Tibial nerve (tissue), 4 donors: ENCODE results near the gene TMEM132C.

Experiments
- EP300 ChIP-seq, 2 donors: sonication (generic); formaldehyde crosslinking; IDR thresholded peaks; one replicate each; pipeline ENCODE4 v1.6.1; 2017; ENCODE audit warnings: antibody characterized with exemption in 2 of 2, mild to moderate bottlenecking in 1 of 2
- POLR2A ChIP-seq, 2 donors: fragments of 450-650 bp; IDR thresholded peaks; one replicate each; pipeline ENCODE4 v1.6.1; 2017; ENCODE audit warnings: antibody characterized with exemption in 2 of 2, mild to moderate bottlenecking in 2 of 2, moderate library complexity in 2 of 2
- TF ChIP-seq, protein P1 (sequence below), 5 experiments: fragments of 200-600 bp in 3 of 5; fragments of 450-650 bp in 2 of 5; sonication (generic) in 3 of 5; IDR thresholded peaks; one replicate each; pipeline ENCODE4 v1.5.1; 2016 to 2019; ENCODE audit warnings: antibody characterized with exemption in 5 of 5, mild to moderate bottlenecking in 3 of 5, moderate library complexity in 2 of 5

DNA sequence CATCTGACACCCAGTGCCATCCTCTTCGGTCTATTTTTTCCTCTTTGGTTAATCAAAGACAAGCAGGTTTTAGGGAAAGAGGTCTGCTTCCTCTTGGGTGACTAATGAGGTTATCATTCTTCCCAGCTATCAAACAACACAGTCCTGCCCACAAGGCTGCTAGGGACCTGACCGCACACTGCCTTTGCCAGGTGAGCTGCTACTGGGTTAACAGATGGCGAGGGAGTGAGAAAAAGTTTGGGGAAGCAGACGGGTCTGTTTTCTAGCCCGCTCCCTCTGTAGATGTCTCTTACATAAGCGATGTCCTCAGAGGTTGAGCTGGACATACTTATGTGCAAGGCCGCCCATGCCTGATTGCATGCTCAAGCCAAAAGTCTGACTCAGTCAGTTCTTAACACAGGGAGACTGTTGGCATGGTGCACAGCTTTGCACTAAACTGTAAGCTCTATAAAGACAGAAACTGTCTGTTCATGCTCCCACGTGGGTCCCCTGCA, 462.7 kb downstream of the TMEM132C start:
- TF ChIP-seq EP300 (IDR thresholded peaks at IDR 0.05) (no peak), POLR2A (IDR thresholded peaks at IDR 0.05) (no peak)
- TF ChIP-seq, protein P1, sequence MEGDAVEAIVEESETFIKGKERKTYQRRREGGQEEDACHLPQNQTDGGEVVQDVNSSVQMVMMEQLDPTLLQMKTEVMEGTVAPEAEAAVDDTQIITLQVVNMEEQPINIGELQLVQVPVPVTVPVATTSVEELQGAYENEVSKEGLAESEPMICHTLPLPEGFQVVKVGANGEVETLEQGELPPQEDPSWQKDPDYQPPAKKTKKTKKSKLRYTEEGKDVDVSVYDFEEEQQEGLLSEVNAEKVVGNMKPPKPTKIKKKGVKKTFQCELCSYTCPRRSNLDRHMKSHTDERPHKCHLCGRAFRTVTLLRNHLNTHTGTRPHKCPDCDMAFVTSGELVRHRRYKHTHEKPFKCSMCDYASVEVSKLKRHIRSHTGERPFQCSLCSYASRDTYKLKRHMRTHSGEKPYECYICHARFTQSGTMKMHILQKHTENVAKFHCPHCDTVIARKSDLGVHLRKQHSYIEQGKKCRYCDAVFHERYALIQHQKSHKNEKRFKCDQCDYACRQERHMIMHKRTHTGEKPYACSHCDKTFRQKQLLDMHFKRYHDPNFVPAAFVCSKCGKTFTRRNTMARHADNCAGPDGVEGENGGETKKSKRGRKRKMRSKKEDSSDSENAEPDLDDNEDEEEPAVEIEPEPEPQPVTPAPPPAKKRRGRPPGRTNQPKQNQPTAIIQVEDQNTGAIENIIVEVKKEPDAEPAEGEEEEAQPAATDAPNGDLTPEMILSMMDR (IDR thresholded peaks at IDR 0.05), result no peak
